WERI-Rb-1 (cell line): ENCODE results near the gene STOX2.

Source experiments
- DNase-seq: peaks from one replicate; pipeline ENCODE4 v3.0.0-alpha.2; 2020
- H3K27ac ChIP-seq: fragments of 250-450 bp; sonication (Bioruptor Pico); 2 replicates; pipeline ENCODE4 v1.5.1; 2020; ENCODE audit warnings: mild to moderate bottlenecking, moderate library complexity
- H3K27me3 ChIP-seq: fragments of 250-450 bp; sonication (Bioruptor Pico); 2 replicates; pipeline ENCODE4 v1.5.1; 2021; ENCODE audit warnings: mild to moderate bottlenecking, low read depth, moderate library complexity; ENCODE audit not compliant: insufficient read depth, severe bottlenecking
- H3K36me3 ChIP-seq: fragments of 250-450 bp; sonication (Bioruptor Pico); 2 replicates; pipeline ENCODE4 v1.5.1; 2020; ENCODE audit warnings: mild to moderate bottlenecking, moderate library complexity
- H3K4me3 ChIP-seq: 2 replicates; pipeline ENCODE4 v1.5.1; 2011; ENCODE audit warnings: low read depth, mild to moderate bottlenecking, control low read depth, low read length
- H3K9me3 ChIP-seq: fragments of 250-450 bp; sonication (Bioruptor Pico); 2 replicates; pipeline ENCODE4 v1.5.1; 2021; ENCODE audit warnings: mild to moderate bottlenecking, moderate library complexity; ENCODE audit not compliant: severe bottlenecking
- TF ChIP-seq, protein P1 (sequence below): IDR thresholded peaks from 2 replicates; pipeline ENCODE4 v1.5.1; 2011; ENCODE audit warnings: low read depth, mild to moderate bottlenecking, control low read depth, inconsistent platforms, low read length

Gene STOX2

DNA sequence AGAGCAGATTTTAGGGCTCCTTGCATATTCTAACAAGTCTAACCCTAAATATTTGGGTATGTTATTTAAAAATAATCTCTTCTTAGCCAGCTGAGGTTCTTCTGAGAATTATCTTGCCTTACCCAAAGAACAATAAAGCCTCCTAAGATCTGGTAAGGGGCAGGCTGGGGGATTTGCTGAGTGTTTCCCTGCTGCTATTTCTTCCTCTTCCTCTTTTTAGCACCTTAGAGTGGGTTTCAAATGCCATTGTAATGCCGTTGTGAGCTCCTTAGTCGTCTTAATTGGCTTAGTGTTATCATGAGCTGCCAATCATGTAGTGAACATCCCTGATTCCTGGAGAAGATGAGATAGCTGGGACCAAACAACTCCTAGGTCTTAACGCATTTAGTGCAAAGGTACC, 15.4 kb downstream of the STOX2 start:
- TF ChIP-seq, protein P1, sequence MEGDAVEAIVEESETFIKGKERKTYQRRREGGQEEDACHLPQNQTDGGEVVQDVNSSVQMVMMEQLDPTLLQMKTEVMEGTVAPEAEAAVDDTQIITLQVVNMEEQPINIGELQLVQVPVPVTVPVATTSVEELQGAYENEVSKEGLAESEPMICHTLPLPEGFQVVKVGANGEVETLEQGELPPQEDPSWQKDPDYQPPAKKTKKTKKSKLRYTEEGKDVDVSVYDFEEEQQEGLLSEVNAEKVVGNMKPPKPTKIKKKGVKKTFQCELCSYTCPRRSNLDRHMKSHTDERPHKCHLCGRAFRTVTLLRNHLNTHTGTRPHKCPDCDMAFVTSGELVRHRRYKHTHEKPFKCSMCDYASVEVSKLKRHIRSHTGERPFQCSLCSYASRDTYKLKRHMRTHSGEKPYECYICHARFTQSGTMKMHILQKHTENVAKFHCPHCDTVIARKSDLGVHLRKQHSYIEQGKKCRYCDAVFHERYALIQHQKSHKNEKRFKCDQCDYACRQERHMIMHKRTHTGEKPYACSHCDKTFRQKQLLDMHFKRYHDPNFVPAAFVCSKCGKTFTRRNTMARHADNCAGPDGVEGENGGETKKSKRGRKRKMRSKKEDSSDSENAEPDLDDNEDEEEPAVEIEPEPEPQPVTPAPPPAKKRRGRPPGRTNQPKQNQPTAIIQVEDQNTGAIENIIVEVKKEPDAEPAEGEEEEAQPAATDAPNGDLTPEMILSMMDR, result no peak
- H3K27ac ChIP-seq, result no peak overlapping the region
- peak; percentile 41 for DNase-seq
- no peaks in the 10 kb centered on the region for H3K27me3 ChIP-seq
- no peak overlapping the region for H3K4me3 ChIP-seq
- no peaks in the 10 kb centered on the region for H3K9me3 ChIP-seq
- no peaks in the 10 kb centered on the region for H3K36me3 ChIP-seq

DNA sequence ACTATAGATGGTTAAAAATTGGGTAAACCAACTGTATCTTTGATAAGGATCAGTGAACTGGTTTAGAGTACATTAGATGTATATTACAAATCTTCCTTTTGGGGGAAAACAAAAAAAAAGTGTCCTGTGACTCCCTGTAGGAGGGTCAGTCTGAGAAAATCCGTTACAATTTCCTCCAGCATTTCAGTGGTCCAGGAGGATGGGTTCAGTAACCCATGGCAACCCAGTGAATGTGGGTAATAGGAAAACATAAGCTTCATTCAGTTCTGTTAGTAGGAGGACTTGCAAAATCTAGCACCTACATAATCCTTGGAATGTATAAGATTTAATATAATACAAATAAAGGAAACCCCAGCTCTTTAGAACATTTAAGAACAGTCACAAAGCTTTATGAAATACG, 16.2 kb downstream of the STOX2 start:
- no peaks in the 10 kb centered on the region for H3K27me3 ChIP-seq
- H3K27ac ChIP-seq, result no peak overlapping the region
- H3K9me3 ChIP-seq, result no peaks in the 10 kb centered on the region
- TF ChIP-seq, protein P1, result no peak
- no peak for DNase-seq
- no peak overlapping the region for H3K4me3 ChIP-seq
- no peaks in the 10 kb centered on the region for H3K36me3 ChIP-seq

DNA sequence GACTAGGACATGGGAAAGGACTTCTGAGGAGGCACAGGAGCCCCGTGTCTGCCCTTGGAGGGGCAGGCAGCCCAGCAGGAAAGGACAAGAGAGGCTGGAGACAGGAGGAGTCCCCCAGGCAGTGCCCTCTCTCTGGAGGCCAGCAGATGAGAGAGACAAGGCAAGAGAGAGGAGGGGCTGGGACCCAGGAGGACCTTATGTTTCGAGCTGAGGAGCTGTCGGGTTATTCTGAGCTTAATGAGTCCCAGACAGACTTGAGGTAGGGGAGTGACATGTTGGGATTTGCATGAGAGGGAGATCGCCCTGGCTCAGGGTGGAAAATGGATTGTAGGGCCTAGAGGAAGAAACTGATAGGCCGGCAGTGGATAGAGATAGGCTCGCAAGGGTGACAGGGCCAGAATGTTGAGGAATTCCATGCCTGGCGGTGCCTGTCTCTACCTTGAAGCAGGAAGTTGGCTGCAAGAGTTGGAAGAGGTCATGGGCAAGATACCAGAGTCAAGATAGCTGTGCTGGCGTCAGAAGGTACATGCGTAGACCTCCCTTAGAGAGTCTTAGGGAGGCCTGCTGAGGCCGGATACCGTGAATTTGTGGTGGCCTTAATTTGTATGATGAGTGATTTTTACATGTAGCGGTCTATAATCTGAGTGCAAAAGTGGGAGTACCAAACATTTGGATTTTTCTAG, 19.4 kb downstream of the STOX2 start:
- DNase-seq, result no peak
- Histone ChIP-seq H3K36me3 (no peaks in the 10 kb centered on the region), H3K27me3 (no peaks in the 10 kb centered on the region), H3K27ac (no peak overlapping the region), H3K4me3 (no peak overlapping the region), H3K9me3 (no peaks in the 10 kb centered on the region)
- TF ChIP-seq, protein P1, result no peak

DNA sequence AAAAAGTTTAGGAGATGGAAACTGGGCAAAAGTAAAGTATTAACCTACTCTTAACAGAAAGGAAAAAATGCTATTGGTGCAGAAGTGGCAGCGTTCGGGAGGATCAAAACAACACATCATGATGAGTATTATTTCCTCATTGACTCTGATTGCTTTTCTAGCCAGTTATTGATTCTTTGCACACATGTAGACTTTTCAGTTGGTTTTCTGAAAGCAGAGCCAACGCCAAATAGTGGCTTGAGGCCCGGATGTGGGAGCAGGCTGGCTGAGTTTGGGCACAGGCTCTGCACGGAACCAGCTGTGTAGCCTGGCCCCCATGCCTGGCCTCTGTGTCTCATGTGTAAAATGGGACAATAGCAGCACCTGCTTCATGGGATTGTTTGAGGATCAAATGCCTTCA, 21.8 kb downstream of the STOX2 start:
- Histone ChIP-seq H3K9me3 (no peaks in the 10 kb centered on the region), H3K27ac (no peak overlapping the region), H3K36me3 (no peaks in the 10 kb centered on the region), H3K4me3 (no peak overlapping the region), H3K27me3 (no peaks in the 10 kb centered on the region)
- no peak for DNase-seq
- TF ChIP-seq, protein P1, result no peak

DNA sequence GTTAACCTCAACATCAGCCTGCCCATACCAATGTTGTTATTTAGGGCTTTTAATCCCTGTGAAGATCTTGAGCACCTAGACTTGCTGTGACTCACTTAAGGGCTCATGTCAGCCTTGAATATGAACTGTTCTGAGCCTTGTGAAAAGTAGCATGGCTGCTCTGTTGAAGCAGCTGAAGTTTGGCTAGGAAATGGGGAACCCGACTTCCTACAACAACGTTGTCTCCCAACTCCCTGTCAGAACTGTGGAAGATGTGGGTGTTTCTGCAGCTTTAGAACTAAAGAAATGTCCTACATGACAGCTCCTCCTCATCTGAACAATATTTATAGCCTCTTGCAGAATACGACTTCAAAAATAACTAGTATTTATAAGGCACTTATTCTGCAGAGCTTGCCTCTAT, 27.5 kb downstream of the STOX2 start:
- no peaks in the 10 kb centered on the region for H3K9me3 ChIP-seq
- no peak overlapping the region for H3K27ac ChIP-seq
- no peak for DNase-seq
- TF ChIP-seq, protein P1, result no peak
- no peak overlapping the region for H3K4me3 ChIP-seq
- no peaks in the 10 kb centered on the region for H3K36me3 ChIP-seq
- H3K27me3 ChIP-seq, result no peaks in the 10 kb centered on the region

DNA sequence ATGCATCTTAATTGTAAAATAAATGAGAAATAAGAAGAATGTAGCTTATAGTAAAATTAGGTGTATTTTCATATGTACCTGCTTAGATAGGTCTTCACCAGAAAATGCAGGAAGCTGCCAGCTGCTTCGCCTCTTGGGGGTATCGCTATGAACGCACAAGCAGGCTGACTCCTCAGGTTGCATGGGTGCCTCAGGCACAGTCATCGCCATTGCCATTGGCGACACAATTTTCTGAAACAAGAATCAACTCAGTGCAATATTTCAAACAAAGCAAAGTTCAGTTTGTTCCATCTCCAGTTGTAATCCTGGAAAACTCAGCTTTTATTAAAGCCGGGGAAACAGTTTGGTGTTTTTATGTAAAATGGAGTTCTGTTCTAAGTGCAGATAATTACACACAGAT, 29.7 kb downstream of the STOX2 start:
- Histone ChIP-seq H3K27ac (no peak overlapping the region), H3K9me3 (no peaks in the 10 kb centered on the region), H3K27me3 (no peaks in the 10 kb centered on the region), H3K36me3 (no peaks in the 10 kb centered on the region), H3K4me3 (no peak overlapping the region)
- DNase-seq, result no peak
- TF ChIP-seq, protein P1, result no peak
